Lung (tissue), 12 donors: ENCODE results near the gene MORN2. TPM values are rescaled to one million over a fixed set of nuclear protein-coding genes. Genes with fewer than 3 reads are reported as not detected.

Experiments
- ATAC-seq: fragments of 200-7000 bp; cut with Tn5 transposase; one replicate; pipeline ENCODE4 v1.9.1; 2020; ENCODE audit warnings: moderate number of reproducible peaks; ENCODE audit not compliant: insufficient read depth, low FRiP score
- DNase-seq, 3 donors: peaks; one replicate each; pipeline ENCODE4 v3.0.0-alpha.2; 2013 to 2017
- H3K27ac ChIP-seq, 2 donors: one replicate each; pipeline ENCODE4 v1.5.1; 2013; ENCODE audit warnings: mild to moderate bottlenecking in 2 of 2, moderate library complexity in 2 of 2, control low read depth in 1 of 2, inconsistent platforms in 1 of 2, low read depth in 1 of 2, low read length in 1 of 2
- H3K27me3 ChIP-seq, 3 donors: one replicate each; pipeline ENCODE4 v1.5.1; 2013; ENCODE audit warnings: low read length in 2 of 3; ENCODE audit not compliant: control insufficient read depth in 3 of 3, insufficient read depth in 3 of 3
- H3K36me3 ChIP-seq, 4 donors: one replicate each; pipeline ENCODE4 v1.5.1; 2013; ENCODE audit warnings: low read length in 4 of 4, mild to moderate bottlenecking in 1 of 4, moderate library complexity in 1 of 4; ENCODE audit not compliant: control insufficient read depth in 4 of 4, insufficient read depth in 4 of 4
- H3K4me1 ChIP-seq, 5 donors: one replicate each; pipeline ENCODE4 v1.5.1; 2013; ENCODE audit warnings: low read length in 5 of 5, mild to moderate bottlenecking in 2 of 5, moderate library complexity in 1 of 5; ENCODE audit not compliant: control insufficient read depth in 5 of 5, insufficient read depth in 5 of 5
- H3K4me3 ChIP-seq: one replicate; pipeline ENCODE4 v1.5.1; 2013; ENCODE audit warnings: mild to moderate bottlenecking, control low read depth, moderate library complexity
- H3K9ac ChIP-seq, 2 donors: one replicate each; pipeline ENCODE4 v1.5.1; 2013; ENCODE audit warnings: low read length in 2 of 2, control low read depth in 1 of 2; ENCODE audit not compliant: insufficient read depth in 1 of 2
- H3K9me3 ChIP-seq, 4 donors: one replicate each; pipeline ENCODE4 v1.5.1; 2013; ENCODE audit warnings: low read length in 3 of 4, mild to moderate bottlenecking in 1 of 4, moderate library complexity in 1 of 4; ENCODE audit not compliant: control insufficient read depth in 4 of 4, insufficient read depth in 3 of 4
- CTCF ChIP-seq: IDR thresholded peaks from 2 replicates; pipeline ENCODE4 v1.5.1; 2012; ENCODE audit warnings: mild to moderate bottlenecking; ENCODE audit errors: control extremely low read depth, extremely low read depth
- WGBS, 2 donors: extraction: QIAGEN DNeasy Blood & Tissue Kit; methylation state at CpG; one replicate each; pipeline ENCODE4 v1.1.7; 2013; 5-methylcytosine and 5-hydroxymethylcytosine counted together
- polyA plus RNA-seq, 2 donors: library from polyadenylated mRNA; stranded (reverse); fragments of 200-250 nt; gene quantifications; one replicate each; pipeline ENCODE4 v1.2.1, GENCODE V29; 2013
- total RNA-seq, 2 donors: library from RNA; depleted of rRNA in 1 of 2; stranded (reverse); fragments of >200 nt in 1 of 2; gene quantifications; one replicate each; pipeline ENCODE4 v1.2.1, GENCODE V29; 2014 to 2021
- donor health status: control.
- donor health status: control.
- donor health status: Bipolar disorder and iron deficiency.
- donor health status: healthy.
- donor health status: DM: yes; HTN: yes; CAD: no.

The MORN2 gene
- total and polyA plus RNA-seq, 4 donors = 28.1 to 60.7 (median 30.7) TPM

GRCh38 chr2:38866773-38867443 is 8.9 kb upstream of the MORN2 start:
- Histone ChIP-seq H3K4me1 (no peaks in the 10 kb centered on the region), H3K4me3 (no peak overlapping the region), H3K9ac (no peak overlapping the region), H3K9me3 (no peaks in the 10 kb centered on the region), H3K36me3 (peaks cover 5 to 18% (median 16%) of the 10 kb centered on the region in 4 donors), H3K27ac (no peak overlapping the region), H3K27me3 (no peaks in the 10 kb centered on the region)
- TF ChIP-seq CTCF = no peak
- DNase-seq (no peak), ATAC-seq (no peak)
- WGBS, 2 donors = 95% methylated on average over 3 of the region's 3 CpGs

DNA sequence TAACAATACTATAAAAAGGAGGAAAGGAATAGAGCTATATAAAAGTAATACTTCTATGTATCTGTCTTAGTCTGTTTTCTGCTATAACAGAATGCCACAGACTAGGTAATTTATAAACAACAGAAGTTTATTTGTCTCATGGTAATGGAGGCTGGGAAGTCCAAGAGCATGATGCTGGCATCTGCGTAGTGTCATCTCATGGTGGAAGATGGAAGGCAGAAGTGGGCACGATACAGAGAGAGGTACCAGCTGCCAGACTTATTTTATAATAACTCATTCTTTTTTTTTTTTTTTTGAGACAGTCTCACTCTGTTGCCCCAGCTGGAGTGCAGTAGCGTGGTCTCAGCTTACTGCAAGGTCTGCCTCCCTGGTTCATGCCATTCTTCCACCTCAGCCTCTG is 4.3 kb upstream of the MORN2 start:
- Histone ChIP-seq H3K9ac (no peak overlapping the region), H3K27ac (no peak overlapping the region), H3K36me3 (peaks cover 3 to 13% (median 8%) of the 10 kb centered on the region in 4 donors), H3K9me3 (peaks cover 0 to 6% (median 0%) of the 10 kb centered on the region in 4 donors), H3K4me1 (peaks cover 0 to 9% (median 0%) of the 10 kb centered on the region in 5 donors), H3K27me3 (no peaks in the 10 kb centered on the region), H3K4me3 (no peak overlapping the region)
- DNase-seq = no peak
- TF ChIP-seq CTCF = no peak
- 98 to 99% methylated on average over 3 of the region's 3 CpGs for WGBS, 2 donors
- no peak for ATAC-seq

- peaks cover 0 to 6% (median 0%) of the 10 kb centered on the region in 4 donors for H3K9me3 ChIP-seq
- H3K36me3 ChIP-seq = peaks cover 0 to 8% (median 0%) of the 10 kb centered on the region in 4 donors
- no peak overlapping the region for H3K9ac ChIP-seq
- no peak for TF ChIP-seq CTCF
- no peak overlapping the region for H3K4me3 ChIP-seq
- WGBS, 2 donors = 78% methylated on average over 5 of the region's 5 CpGs
- DNase-seq (no peak), ATAC-seq (no peak)
- H3K4me1 ChIP-seq = peaks cover 0 to 13% (median 2%) of the 10 kb centered on the region in 5 donors
- no peak overlapping the region for H3K27ac ChIP-seq
- H3K27me3 ChIP-seq = no peaks in the 10 kb centered on the region
Observed at GRCh38 chr2:38873763-38874162, 2.0 kb upstream of the MORN2 start.

GRCh38 chr2:38875227-38875575 is 575 bp upstream of the MORN2 start:
- peak overlapping the region; percentile 85 to 97 for H3K9ac ChIP-seq
- DNase-seq (peak in 1 of 3 donors; percentile 35), ATAC-seq (no peak)
- H3K4me3 ChIP-seq = peak overlapping the region; percentile 90
- peaks cover 0 to 6% (median 0%) of the 10 kb centered on the region in 4 donors for H3K9me3 ChIP-seq
- no peaks in the 10 kb centered on the region for H3K27me3 ChIP-seq
- peaks cover 0 to 13% (median 2%) of the 10 kb centered on the region in 5 donors for H3K4me1 ChIP-seq
- H3K27ac ChIP-seq = peak overlapping the region; percentile 34 to 86
- H3K36me3 ChIP-seq = peaks cover 0 to 8% (median under 1%) of the 10 kb centered on the region in 4 donors
- TF ChIP-seq CTCF = no peak
- 1% methylated on average over 10 of the region's 10 CpGs for WGBS, 2 donors
